WI38 (cell line): ENCODE data around the gene PLEKHM3.

Source experiments
- H3K4me3 ChIP-seq: 2 replicates; pipeline ENCODE4 v1.5.1; 2011; ENCODE audit warnings: low read depth, mild to moderate bottlenecking, control low read depth, low read length
- TF ChIP-seq, protein P1 (sequence below): IDR thresholded peaks from 2 replicates; pipeline ENCODE4 v1.5.1; 2012; ENCODE audit warnings: low read depth, mild to moderate bottlenecking, control low read depth, low read length

The PLEKHM3 gene

DNA sequence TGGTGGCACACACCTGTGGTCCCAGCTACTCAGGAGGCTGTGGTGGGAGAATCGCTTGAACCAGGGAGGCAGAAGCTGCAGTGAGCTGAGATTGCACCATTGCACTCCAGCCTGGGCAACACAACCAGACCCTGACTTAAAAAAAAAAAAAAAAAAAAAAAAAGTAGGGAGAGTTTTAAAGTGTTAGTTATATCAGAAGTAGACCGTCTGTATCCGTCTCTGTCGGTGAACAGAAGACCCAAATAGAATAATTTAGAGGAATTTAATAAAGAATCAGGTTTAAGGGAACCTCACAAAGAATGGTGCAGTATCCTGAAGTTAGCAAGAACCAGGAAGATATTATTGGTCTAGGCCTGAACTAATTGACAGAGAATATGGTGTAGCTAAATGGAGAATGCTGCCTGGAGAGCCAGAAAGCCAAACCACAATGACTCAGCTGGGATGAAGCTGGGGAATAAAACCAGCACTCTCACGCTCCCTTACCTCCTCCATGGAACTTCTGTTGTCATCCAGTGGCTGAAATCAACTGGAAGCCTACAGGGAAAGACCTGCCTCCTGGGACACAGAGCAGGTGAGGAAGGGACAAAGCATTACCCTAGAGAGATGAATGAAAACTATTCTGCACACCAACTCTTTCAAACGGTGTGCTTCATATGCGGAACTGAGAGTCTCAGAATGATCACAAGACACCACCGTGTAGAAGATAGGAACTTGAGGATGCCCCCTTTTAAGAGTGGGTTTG lies 39.1 kb upstream of the PLEKHM3 start:
- H3K4me3 ChIP-seq: no peak overlapping the region
- TF ChIP-seq, protein P1, sequence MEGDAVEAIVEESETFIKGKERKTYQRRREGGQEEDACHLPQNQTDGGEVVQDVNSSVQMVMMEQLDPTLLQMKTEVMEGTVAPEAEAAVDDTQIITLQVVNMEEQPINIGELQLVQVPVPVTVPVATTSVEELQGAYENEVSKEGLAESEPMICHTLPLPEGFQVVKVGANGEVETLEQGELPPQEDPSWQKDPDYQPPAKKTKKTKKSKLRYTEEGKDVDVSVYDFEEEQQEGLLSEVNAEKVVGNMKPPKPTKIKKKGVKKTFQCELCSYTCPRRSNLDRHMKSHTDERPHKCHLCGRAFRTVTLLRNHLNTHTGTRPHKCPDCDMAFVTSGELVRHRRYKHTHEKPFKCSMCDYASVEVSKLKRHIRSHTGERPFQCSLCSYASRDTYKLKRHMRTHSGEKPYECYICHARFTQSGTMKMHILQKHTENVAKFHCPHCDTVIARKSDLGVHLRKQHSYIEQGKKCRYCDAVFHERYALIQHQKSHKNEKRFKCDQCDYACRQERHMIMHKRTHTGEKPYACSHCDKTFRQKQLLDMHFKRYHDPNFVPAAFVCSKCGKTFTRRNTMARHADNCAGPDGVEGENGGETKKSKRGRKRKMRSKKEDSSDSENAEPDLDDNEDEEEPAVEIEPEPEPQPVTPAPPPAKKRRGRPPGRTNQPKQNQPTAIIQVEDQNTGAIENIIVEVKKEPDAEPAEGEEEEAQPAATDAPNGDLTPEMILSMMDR: no peak

DNA sequence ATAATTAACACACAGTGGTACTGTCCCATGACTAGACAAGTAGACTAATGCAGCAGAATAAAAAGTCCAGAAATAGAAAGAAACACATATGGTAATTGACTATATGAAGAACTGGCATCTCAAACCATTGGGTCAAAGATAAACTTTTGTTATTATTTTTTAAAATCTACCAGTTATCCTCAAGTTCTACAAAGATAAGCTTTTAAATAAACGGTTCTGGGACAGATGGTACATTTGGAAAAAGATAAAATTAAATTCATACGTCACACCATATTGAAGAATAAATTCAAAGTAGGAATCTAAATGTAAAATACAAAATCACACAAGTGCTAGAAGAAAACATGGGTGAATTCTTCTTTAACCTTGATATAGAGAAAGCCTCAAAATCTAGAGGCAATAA lies 37.6 kb upstream of the PLEKHM3 start:
- TF ChIP-seq, protein P1: no peak
- H3K4me3 ChIP-seq: no peak overlapping the region

DNA sequence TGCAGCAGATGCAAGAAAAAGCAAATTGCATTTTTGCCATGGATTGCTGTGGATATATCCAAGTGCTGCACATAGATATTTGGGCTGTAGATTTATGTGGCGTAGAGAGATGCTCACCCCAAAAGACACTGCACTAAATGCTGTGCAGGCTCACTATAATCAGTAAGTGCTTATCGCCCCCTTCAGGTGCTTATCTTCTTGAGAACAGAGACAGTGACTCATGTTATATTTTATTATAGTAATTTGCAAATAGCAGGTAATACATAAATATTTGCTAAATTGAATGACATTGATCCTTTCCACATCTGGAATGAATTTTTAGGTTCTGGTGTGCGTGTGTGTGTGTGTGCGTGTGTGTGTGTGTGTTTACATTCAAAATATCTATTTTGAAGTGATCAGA lies 36.8 kb upstream of the PLEKHM3 start:
- TF ChIP-seq, protein P1: peak; percentile 25; the same call in 1 of the 2 replicates
- H3K4me3 ChIP-seq: no peak overlapping the region

DNA sequence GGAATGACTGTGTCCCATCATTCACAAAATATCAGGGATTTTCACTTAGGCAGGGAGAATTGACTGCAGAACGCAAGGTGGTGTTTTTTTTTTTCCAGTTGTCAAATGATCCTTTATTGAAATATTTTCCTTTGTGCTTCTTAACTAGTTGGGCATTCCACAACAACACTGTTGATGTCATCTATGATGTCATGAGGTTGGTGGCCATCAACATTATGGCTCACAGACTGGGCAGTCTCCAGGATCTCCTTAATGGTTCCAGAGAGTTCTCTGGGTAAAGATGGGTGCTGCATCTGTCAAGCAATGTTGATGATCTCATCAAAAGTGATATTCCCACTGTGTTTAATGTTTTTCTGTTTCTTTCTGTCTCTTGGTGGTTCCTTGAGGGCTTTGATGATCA lies 31.8 kb upstream of the PLEKHM3 start:
- H3K4me3 ChIP-seq: no peak overlapping the region
- TF ChIP-seq, protein P1: no peak

DNA sequence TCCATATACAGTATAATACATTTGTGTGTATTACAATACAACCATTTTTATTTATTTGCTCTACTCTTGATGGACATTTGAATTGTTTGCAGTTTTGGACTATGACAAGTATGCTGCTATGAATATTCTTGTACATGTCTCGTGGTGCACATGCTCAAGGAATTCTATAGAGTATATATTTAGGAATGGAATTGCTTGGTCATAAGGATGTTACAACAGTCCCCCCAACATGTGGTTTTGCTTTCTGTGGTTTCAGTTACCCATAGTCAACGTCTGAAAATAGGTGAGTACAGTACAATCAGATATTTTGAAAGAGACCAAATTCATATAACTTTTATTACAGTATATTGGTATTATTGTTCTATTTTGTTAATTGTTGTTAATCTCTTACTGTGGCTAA lies 24.1 kb upstream of the PLEKHM3 start:
- TF ChIP-seq, protein P1: no peak

DNA sequence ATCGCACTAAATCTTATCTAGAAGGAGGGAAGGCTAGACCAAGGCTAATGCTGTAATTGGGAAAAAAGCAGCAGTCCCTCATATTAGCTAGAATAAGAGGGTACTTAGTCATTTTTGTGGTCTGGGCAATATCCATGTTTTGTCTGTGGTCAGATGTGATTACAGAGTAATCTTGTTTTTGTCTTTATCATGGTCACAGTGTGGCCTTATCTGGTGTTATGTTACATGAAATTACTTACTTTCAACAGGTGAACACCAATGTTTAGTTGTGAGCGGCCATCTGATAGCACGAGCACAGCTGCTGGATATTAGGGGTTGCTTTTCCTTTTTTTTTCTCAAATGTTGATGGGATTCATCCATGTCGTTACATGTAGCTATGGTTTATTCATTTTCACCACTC lies 23.7 kb upstream of the PLEKHM3 start:
- H3K4me3 ChIP-seq: no peak overlapping the region
- TF ChIP-seq, protein P1: no peak

More for the DNA sequence above, 24.1 kb upstream of the PLEKHM3 start:
- H3K4me3 ChIP-seq: no peak overlapping the region

DNA sequence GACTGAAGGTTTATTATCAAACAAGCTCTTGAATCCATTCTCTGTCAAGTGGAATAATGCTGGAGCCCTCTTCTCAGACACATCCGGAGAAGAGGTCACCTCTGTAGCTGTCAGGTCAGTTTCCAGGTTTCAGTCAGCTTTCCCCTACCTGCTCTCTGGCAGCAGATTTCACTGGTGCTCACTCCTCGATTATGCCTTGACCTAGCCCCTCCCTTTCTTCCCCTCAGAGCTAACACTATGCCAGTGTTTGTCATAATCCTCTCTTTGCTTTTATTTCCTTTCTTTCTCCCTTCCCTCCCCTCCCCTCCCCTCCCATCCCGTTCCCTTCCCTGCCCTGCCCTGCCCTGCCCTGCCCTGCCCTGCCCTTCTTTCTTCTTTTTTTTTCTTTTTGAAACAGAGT lies 22.5 kb upstream of the PLEKHM3 start:
- H3K4me3 ChIP-seq: no peak overlapping the region
- TF ChIP-seq, protein P1: no peak
